Activated B cell treated with CpG ODN at 0.5 μM for 24 hours (primary cell): Measurements from ENCODE around the gene DNAI7. TPM values are rescaled to one million over a fixed set of nuclear protein-coding genes. Genes with fewer than 3 reads are reported as not detected.

ENCODE experiments used
- ATAC-seq: fragments of 200-7000 bp; cut with Tn5 transposase; one replicate; pipeline ENCODE4 v1.10.0; 2021; ENCODE audit warnings: low read depth, mild to moderate bottlenecking, moderate library complexity
- CTCF ChIA-PET: fragments of 350-600 bp; sonication (Branson Sonifier 250); formaldehyde crosslinking; loops from one replicate; lab custom pipeline; 2021; ENCODE audit warnings: antibody characterized with exemption; lab: Charles Lee
- POLR2A ChIA-PET: fragments of 350-600 bp; sonication (Branson Sonifier 250); formaldehyde crosslinking; loops from one replicate; lab custom pipeline; 2021; ENCODE audit warnings: antibody characterized with exemption; lab: Charles Lee
- DNase-seq: peaks from one replicate; pipeline ENCODE4 v3.0.0; 2022
- H3K27ac Mint-ChIP-seq: one replicate; pipeline ENCODE4 v1.8.0; 2020; ENCODE audit warnings: mixed read lengths
- H3K27me3 Mint-ChIP-seq: one replicate; pipeline ENCODE4 v1.8.0; 2021; ENCODE audit warnings: mixed read lengths
- H3K36me3 Mint-ChIP-seq: one replicate; pipeline ENCODE4 v1.8.0; 2021; ENCODE audit warnings: low read depth, mixed read lengths
- H3K4me1 Mint-ChIP-seq: one replicate; pipeline ENCODE4 v1.8.0; 2021; ENCODE audit warnings: mixed read lengths
- H3K4me3 Mint-ChIP-seq: one replicate; pipeline ENCODE4 v1.8.0; 2020; ENCODE audit warnings: mild to moderate bottlenecking, mixed read lengths
- H3K9me3 Mint-ChIP-seq: one replicate; pipeline ENCODE4 v1.8.0; 2020; ENCODE audit warnings: mixed read lengths
- intact Hi-C: fragments of 100-400 bp; cut with micrococcal nuclease; formaldehyde crosslinking; loops from one replicate; pipeline ENCODE4 v1.15.1; 2024
- total RNA-seq: library from RNA; stranded (reverse); gene quantifications from 2 replicates; pipeline ENCODE4 v1.2.3, GENCODE V29; 2022
- TF ChIP-seq, protein P1 (sequence below): fragments of 200-600 bp; IDR thresholded peaks from one replicate; pipeline ENCODE4 v1.8.0; 2022; ENCODE audit warnings: antibody characterized with exemption, mild to moderate bottlenecking

DNAI7 gene
- total RNA-seq, 1 donor from 2014 or later, result 0.27 TPM

DNA sequence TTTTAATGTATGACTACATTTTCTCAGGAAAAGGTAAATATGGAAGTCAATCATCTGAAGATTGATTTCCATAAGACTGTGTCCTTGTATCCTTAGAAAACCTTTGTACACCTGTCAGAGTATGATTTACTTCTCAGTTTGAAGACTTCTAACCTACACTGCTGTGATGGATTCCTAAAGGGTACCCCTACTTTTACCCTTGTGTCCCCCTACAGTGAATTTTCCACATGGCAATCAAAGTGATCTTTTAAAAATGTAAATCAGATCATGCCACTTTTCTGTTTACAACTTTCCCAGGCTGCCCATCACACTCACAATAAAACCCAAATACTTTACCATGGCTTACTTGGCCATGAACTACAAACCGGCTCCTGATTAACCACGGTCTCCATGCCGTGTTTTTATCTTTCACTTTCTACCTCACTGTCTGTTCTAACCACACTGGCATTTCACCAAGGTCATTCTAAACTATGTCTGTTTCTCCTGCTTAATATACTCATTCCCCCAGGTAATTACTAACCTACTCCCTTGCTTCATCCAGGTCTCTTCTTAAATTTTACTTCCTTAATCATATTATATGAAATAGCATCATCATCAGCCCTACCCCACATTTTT is 8.1 kb downstream of the DNAI7 start:
- ChIA-PET POLR2A (interaction anchor here (0.7 to 1.5 kb wide), 4 partner anchors 8 to 991 kb away, joined by 3 to 6 read pairs (median 6); partner anchors contain the start of genes DNAI7 and ETFRF1), CTCF (no interaction called here)
- Mint-ChIP-seq H3K36me3 (no peaks in the 10 kb centered on the region), H3K4me3 (peak overlapping the region; percentile 78), H3K27ac (peak overlapping the region; percentile 26), H3K27me3 (no peaks in the 10 kb centered on the region), H3K4me1 (peaks cover 10% of the 10 kb centered on the region), H3K9me3 (no peaks in the 10 kb centered on the region)
- intact Hi-C loops, result loop anchor here (1.0 to 2.0 kb wide), 2 partner anchors 8 to 14 kb away; partner anchors contain the start of genes DNAI7 and ETFRF1
- DNase-seq (no peak), ATAC-seq (peak; percentile 69)
- TF ChIP-seq, protein P1, sequence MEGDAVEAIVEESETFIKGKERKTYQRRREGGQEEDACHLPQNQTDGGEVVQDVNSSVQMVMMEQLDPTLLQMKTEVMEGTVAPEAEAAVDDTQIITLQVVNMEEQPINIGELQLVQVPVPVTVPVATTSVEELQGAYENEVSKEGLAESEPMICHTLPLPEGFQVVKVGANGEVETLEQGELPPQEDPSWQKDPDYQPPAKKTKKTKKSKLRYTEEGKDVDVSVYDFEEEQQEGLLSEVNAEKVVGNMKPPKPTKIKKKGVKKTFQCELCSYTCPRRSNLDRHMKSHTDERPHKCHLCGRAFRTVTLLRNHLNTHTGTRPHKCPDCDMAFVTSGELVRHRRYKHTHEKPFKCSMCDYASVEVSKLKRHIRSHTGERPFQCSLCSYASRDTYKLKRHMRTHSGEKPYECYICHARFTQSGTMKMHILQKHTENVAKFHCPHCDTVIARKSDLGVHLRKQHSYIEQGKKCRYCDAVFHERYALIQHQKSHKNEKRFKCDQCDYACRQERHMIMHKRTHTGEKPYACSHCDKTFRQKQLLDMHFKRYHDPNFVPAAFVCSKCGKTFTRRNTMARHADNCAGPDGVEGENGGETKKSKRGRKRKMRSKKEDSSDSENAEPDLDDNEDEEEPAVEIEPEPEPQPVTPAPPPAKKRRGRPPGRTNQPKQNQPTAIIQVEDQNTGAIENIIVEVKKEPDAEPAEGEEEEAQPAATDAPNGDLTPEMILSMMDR, result no peak

GRCh38 chr12:25186038-25186787 is 8.7 kb downstream of the DNAI7 start:
- CTCF ChIA-PET, result no interaction called here
- Mint-ChIP-seq H3K36me3 (no peaks in the 10 kb centered on the region), H3K4me3 (peak overlapping the region; percentile 78), H3K9me3 (no peaks in the 10 kb centered on the region), H3K27ac (no peak overlapping the region), H3K27me3 (no peaks in the 10 kb centered on the region), H3K4me1 (peaks cover 10% of the 10 kb centered on the region)
- intact Hi-C loops, result loop anchor here (1.0 to 2.0 kb wide), 2 partner anchors 9 to 13 kb away; partner anchors contain the start of genes DNAI7 and ETFRF1
- TF ChIP-seq, protein P1, result no peak
- DNase-seq, result no peak
- POLR2A ChIA-PET, result interaction anchor here (0.6 to 1.5 kb wide), 5 partner anchors 9 to 991 kb away, joined by 3 to 11 read pairs (median 6); partner anchors contain the start of genes DNAI7 and ETFRF1
- peak; percentile 25 for ATAC-seq

GRCh38 chr12:25184132-25184531 is 10.8 kb downstream of the DNAI7 start:
- intact Hi-C loops, result no loop called here
- no peak overlapping the region for H3K27ac Mint-ChIP-seq
- TF ChIP-seq, protein P1, result no peak
- ATAC-seq (no peak), DNase-seq (no peak)
- ChIA-PET CTCF (no interaction called here), POLR2A (no interaction called here)
- H3K27me3 Mint-ChIP-seq, result no peaks in the 10 kb centered on the region
- peaks cover 10% of the 10 kb centered on the region for H3K4me1 Mint-ChIP-seq
- H3K9me3 Mint-ChIP-seq, result peaks cover 6% of the 10 kb centered on the region
- H3K4me3 Mint-ChIP-seq, result no peak overlapping the region
- no peaks in the 10 kb centered on the region for H3K36me3 Mint-ChIP-seq

- Mint-ChIP-seq H3K4me3 (no peak overlapping the region), H3K36me3 (no peaks in the 10 kb centered on the region), H3K27me3 (no peaks in the 10 kb centered on the region), H3K27ac (no peak overlapping the region), H3K9me3 (peaks cover 8% of the 10 kb centered on the region), H3K4me1 (peaks cover 10% of the 10 kb centered on the region)
- intact Hi-C loops, result loop anchor here (1.0 kb wide), 1 partner anchor 27 kb away; no protein-coding TSS in a partner anchor
- POLR2A ChIA-PET, result interaction anchor here (0.6 kb wide), 2 partner anchors 9 to 27 kb away, joined by 3 to 4 read pairs; no protein-coding TSS in a partner anchor
- ATAC-seq (no peak), DNase-seq (no peak)
- TF ChIP-seq, protein P1, result no peak
- CTCF ChIA-PET, result no interaction called here
Observed at GRCh38 chr12:25182765-25183164, 12.2 kb downstream of the DNAI7 start.

DNA sequence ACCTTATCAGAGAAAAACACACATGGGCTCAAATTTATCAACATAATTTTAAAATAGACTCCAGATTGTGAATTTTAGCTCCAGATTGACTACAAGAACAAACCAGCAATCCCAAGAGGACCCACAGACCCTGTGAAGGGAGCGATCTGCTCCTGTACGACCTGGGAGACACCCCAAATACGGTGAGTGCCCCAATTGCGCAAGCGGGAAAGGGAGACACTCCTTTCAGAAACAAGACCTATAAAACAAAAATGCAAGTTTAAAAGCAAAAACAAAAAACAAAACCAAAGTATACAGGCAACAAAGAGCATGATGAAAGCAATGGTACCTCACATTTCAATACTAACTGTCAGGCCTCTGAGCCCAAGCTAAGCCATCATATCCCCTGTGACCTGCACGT is 32.1 kb downstream of the DNAI7 start:
- Mint-ChIP-seq H3K36me3 (no peaks in the 10 kb centered on the region), H3K4me1 (peaks cover 18% of the 10 kb centered on the region), H3K27ac (no peak overlapping the region), H3K27me3 (no peaks in the 10 kb centered on the region), H3K9me3 (no peaks in the 10 kb centered on the region), H3K4me3 (no peak overlapping the region)
- intact Hi-C loops, result no loop called here
- ChIA-PET CTCF (no interaction called here), POLR2A (no interaction called here)
- DNase-seq (no peak), ATAC-seq (no peak)
- TF ChIP-seq, protein P1, result no peak
